Stimulated activated CD8-positive, alpha-beta memory T cell treated with anti-CD3 and anti-CD28 coated beads, Interleukin-12 subunit alpha, Interleukin-12 subunit beta, amount 100 ng/mL, for 4 hours (primary cell): ENCODE measurements around the gene IL1A.

Experiments
- DNase-seq: peaks from one replicate; pipeline ENCODE4 v3.0.0-alpha.2; 2020; ENCODE audit warnings: low read depth

Gene IL1A

DNA sequence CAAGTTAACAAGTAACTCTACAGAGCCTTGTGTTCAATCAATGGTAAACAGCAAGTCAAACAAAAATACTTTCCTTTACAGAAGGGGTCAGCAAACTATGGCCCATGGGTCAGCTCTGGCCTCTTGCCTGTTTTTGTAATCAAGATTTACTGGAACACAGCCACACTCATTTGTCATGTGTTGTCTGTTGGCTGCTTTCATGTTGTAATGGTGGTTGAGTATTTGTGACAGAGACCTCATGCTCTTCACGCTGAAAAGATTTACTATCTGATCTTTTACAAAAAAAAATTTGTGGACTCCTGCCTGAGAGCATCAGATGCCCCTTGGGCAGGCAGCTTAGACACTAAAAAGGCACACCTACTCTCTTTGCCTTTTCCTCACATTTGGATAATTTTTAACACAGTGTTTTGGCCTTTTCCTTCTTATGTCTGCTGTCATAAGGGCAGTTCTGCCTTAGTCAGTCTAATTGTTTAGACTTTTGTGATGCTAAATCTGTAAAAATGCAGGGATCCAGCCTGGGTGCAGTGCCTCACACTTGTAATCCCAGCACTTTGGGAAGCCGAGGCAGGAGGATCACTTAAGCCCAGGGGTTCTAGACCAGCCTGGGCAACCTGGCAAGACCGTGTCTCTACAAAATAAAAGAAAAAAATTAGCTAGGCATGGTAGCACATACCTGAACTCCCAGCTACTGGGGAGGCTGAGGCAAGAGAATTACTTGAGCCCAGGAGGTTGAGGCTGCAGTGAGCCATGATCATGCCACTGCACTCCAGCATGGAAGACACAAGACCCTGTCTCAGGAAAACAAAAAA, 34.0 kb upstream of the IL1A start:
- no peak for DNase-seq

- no peak for DNase-seq
Measured at GRCh38 chr2:112817082-112817689, 32.9 kb upstream of the IL1A start.

DNA sequence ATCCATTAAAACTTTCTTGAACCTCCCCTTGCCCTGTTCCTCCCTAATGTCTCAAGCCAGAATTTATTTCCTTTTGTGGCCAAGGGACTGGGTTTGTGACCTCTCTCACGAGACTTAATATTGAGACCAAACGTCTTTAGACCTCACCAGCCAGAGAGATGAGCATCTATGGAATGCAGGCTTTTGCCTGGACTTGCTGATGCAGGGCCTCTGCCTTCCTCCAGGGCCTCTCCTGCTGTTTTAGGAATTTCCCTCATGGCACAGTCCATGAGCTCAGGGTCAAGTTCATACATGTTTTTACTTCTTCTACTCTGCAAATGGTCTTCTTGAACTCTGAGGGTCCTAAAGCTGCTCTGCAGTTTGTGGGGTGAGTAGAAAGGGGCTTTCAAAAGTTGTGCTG, 30.0 kb upstream of the IL1A start:
- DNase-seq, result no peak

DNA sequence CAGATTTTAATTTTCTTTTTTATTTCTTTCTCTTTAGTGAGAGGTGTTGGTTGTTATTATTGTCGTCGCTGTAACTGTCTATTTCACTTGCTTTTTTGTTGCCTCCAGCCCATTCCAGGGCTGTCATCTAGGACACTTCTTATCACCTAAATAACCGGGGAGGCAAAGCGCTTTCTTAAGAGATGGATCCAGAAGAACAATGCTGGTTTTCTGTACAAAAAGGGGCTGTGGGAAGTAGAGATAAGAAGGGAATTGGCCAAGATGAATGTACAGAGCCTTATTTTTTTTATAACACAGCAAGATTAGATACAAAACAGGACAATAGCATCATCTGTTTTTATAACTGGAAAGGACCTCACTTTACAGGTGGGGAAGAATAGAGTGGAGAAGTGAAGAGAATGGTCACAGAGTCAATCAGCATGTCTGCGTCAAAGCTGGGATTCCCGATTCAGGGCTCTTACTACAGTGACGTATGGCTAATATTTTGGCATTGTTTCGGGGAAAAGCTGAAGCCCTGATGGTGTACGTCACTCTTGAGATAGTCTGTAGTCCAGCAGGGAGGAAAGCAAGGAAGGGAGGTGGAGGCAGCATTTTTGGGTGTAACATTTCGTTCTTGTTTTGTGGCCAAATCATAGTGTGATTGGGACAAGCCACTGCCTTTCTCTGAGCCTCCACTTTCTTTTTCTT, 29.1 kb upstream of the IL1A start:
- DNase-seq, result no peak

GRCh38 chr2:112812318-112813267, 28.3 kb upstream of the IL1A start:
- DNase-seq, result no peak

DNA sequence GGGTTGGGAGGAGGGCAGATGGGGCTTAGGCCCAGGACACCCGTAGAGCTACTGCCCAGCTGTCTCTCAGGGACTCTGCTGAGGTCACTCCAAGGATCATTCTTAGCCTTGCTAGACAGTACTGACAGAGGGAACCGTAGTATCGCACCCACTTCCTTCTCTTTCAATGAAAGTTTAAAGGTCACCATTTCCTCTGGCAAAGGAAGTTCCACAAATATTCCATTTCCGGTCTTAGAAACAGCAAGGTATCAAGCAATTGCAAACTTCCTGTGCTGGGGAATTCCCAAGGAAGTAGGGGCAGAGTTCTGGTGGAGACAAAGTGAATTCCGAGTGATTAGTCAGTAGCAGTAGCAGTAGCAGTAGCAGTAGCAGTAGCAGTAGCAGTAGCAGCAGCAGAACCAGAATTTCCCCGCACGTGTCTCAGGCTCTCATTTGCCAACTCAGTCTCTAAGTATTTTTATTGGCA, 27.6 kb upstream of the IL1A start:
- no peak for DNase-seq

DNA sequence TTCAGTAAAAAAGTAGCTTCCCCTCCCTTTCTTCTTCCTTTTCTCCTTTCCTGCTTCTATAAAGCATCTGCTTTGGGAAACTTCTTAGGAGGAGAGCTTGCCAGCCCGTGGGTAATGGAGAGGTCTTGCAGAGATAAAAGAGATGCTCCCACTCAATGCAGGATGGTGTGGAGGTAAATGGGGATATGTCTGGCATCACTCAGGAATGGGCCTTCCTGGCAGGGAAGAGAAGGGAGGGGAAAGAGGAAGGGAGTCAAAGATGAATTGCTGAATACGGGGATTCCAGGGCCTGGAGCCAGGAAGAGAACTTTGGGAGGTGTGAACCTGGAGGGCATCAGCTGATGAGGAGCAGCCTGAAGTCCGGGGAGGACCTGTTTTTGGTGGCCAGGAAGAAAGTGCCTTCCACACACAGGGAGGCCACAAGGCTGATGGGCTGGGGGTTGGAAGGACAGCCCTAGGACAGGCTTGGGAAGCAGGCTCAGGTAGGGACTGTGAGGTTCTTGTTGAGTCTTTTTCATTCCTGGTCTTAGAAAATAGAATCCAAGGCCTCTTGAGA, 27.1 kb upstream of the IL1A start:
- no peak for DNase-seq

DNA sequence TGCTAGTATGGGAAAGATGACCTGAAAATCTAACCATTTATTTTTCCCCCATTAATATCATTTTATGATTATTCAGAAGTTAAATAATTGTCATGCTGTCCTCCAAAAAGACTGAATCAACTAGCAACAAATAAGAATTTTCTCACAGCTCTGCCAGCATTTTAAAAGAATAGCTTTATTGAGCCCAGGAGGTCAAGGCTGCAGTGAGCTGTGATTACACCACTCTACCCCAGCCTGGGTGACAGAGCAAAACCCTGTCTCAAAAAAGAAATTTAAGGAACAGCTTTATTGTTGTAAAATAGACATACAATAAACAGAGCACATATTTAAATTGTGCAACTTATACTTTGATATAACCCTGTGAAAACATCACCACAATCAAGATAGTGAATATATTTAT, 24.8 kb upstream of the IL1A start:
- DNase-seq, result no peak

DNA sequence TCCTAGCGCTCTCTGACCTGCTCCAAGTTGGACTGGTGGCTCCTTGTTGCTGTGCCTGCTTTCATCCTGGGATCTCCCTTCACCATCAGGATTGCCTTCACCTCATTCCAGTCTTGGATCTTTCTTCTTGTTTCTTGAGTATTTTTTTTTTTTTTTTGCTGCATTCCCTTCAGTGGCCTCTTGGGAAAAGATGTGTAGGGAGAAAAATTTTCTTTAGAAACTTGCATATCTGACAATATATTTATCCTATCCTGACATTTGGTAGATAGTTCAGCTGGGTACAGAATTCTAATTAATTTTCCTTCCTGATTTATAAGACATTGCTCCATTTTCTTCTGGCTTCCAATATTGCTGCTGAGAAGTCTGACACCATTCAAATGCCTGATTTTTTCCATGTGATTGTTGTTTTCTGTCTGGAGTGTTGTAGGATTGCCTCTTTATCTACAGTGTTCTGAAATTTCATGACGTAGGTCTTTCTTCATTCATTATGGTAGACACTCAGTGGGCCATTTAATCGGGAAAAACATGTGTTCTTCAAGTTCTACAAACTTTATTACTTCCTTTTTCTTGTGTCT, 23.0 kb upstream of the IL1A start:
- DNase-seq, result no peak

DNA sequence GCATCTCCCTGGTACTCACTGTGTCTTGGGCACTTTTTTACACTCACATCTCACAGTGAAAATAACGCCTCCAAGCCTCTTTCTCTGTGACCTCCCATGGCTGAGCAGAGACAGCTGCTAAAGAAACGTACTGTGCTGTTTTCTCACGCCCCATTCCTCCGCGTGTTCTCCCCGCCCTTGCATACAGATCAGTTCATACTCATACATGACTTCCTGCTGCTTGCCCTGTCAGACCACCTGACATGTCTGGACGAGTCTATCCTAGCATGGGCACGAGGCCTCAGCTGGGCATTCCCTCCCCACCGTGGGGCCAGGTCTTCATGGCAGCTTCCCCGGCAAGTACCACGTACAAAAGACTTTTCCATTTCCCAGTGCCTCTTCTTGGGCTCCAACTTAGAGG, 21.2 kb upstream of the IL1A start:
- DNase-seq, result no peak

DNA sequence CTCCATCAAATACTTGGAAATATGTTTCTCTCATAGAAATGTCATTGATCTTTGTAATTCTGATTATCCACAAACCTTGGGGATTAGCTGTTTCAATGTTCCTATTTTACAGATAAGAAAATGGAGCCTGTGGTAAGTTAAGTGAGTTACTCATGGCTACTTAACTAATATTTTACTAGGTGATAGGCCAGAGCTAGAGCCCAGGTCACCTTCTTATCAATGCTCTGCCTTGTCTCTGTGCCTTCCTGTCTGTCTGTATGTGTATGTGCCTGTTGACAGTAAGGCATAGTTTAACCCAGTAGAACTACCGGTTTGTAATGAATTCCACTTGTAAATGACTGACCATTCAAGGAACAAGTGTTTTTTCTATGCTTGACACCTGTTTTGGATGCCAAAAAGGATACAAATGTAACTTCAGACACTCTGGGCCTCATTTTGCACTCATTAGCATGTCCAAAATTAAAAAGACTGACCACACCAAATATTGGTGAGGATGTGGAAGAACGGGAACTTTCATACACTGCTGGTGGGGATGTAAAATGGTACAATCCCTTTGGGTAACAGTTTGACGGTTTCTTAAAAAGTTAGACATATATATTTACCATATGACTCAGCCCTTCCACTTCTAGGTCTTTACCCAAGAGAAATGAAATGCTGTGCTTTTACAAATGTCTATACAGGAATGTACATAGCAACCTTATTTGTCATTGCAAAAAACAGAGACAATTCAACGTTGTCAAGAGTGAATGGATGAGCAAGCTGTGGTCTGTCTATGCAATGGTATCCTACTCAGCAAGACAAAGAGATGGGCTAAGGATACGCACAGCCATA, 19.6 kb upstream of the IL1A start:
- no peak for DNase-seq

- no peak for DNase-seq
Measured at GRCh38 chr2:112800881-112801583, 16.7 kb upstream of the IL1A start.

DNA sequence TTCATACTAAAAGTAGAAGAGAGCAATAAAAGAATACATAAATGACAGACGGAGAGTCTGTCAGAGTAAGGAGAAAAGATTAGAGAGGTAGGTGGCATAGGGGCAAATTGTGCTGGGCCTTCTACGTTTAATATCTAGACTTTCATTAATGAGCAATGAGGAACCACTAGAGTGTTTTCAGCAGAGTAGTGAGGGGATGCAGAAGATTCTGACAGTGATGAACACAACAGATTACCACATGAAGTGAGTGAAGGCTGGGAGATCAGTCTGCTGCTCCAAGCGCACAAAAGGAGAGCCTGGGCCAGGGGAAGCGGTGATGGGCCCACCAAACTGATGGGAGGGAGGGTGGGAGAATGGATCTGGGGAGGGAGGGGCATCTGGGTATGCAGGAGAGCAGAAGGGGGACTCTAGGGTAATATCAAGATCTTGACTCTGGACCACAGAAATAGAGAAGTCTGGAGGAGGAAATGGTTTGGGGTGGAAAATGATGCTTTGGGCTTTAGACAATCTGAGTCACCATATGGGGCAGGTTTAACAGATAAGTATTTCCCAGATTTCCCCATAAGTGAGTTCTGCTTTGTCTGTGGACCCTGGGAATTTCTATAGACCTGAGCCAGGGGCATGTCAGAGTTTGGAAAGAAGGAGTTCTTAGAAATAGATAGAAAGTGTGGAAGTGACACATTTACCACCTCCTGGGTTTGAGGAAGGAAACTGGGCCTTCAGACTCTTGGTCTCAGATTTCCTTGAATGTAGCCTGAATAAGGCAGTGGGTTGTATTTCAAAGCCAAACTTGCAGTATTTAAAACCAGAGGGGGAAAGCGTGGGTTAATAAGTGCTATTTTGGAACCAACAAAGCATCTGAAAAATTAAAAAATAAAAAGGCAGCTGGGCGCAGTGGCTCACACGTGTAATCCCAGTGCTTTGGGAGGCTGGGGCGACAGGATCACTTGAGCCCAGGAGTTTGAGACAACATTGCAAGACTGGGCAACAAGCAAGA, 15.0 kb upstream of the IL1A start:
- no peak for DNase-seq

GRCh38 chr2:112796486-112796885, 12.2 kb upstream of the IL1A start:
- DNase-seq, result no peak

GRCh38 chr2:112795774-112796173, 11.5 kb upstream of the IL1A start:
- DNase-seq, result no peak

GRCh38 chr2:112794841-112795240, 10.5 kb upstream of the IL1A start:
- DNase-seq, result no peak

DNA sequence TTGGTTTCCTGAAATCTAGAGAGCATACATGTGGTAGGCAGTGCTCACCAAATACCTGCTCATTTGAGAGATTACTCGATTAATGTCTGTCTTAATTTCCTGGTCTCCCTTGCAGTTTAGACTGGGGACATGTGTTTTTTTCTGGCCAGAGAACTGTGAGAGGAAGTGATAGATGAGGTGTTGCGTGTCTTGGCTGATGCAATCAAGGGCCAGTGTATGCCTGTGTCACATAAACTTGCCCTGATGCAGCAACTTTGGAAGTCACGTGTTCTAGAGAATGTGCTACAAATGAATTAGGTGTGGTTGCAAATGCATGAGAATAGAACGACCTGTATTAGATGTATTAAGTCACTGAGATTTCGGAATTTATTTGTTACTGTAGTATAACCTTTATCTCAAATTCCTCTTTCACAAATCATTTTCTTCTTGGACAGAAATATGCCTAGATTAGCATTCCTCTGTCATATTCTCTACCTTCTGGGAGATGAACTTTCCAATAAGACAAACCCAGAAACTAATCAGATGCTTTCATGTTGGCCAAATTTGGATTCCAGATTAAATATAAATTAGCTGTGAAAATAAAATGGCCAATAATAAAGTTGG, 9.9 kb upstream of the IL1A start:
- no peak for DNase-seq

DNA sequence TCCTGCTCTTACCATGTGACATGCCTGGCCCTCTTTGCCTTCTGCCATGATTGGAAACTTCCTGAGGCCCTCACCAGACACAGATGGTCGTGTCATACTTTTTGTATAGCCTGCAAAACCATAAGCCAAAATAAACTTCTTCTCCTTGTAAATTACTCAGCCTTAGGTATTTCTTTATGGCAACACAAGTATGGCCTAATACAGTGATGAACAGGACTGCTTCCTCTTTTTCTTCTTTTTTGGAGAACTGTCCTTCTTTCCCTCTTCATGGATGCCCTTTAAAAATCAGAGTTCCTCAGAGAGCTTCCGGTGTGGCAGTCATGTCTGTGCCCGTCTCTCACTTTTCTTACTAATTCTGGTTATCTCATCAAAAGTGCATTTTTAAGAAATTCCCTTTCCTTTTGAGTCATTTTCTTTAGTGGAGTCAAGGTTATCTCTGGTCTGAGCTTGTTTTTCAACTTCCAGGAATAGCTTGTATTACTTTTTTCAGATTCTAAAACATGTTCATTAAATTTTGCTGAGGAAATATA, 9.2 kb upstream of the IL1A start:
- no peak for DNase-seq
